GM12801 (cell line): ENCODE results near the gene PDZD2.

Source experiments
- TF ChIP-seq, protein P1 (sequence below): IDR thresholded peaks from one replicate; pipeline ENCODE4 v1.5.1; 2011; ENCODE audit warnings: control low read depth; ENCODE audit not compliant: insufficient read length; ENCODE audit errors: extremely low read depth

Gene PDZD2

DNA sequence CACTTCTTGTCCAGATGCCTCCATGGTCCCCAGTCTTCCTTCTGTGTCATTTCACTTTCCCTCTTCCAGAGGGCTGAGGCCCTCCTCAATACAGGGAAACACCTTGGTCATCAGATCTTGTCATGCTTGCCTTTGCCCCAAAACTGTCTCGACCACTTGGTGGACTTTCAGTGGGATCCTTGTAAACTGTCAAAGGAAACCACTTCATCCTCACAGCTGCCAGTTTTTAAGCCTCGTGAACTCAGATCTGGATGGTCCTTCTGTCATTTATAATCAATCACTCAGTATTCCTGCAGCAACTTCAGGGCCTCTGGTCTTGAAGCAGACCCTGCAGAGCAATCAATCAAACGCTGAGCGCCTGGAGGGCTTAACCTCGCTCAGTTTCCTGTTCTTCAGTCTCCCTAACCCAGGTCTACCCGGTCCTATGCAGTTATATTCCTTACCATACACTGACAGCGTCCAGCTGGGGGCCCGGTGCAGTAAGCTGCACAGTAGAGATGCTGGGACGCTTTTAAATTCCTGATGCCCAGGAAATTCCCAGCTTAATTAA lies 460.6 kb downstream of the PDZD2 start:
- TF ChIP-seq, protein P1, sequence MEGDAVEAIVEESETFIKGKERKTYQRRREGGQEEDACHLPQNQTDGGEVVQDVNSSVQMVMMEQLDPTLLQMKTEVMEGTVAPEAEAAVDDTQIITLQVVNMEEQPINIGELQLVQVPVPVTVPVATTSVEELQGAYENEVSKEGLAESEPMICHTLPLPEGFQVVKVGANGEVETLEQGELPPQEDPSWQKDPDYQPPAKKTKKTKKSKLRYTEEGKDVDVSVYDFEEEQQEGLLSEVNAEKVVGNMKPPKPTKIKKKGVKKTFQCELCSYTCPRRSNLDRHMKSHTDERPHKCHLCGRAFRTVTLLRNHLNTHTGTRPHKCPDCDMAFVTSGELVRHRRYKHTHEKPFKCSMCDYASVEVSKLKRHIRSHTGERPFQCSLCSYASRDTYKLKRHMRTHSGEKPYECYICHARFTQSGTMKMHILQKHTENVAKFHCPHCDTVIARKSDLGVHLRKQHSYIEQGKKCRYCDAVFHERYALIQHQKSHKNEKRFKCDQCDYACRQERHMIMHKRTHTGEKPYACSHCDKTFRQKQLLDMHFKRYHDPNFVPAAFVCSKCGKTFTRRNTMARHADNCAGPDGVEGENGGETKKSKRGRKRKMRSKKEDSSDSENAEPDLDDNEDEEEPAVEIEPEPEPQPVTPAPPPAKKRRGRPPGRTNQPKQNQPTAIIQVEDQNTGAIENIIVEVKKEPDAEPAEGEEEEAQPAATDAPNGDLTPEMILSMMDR = no peak

DNA sequence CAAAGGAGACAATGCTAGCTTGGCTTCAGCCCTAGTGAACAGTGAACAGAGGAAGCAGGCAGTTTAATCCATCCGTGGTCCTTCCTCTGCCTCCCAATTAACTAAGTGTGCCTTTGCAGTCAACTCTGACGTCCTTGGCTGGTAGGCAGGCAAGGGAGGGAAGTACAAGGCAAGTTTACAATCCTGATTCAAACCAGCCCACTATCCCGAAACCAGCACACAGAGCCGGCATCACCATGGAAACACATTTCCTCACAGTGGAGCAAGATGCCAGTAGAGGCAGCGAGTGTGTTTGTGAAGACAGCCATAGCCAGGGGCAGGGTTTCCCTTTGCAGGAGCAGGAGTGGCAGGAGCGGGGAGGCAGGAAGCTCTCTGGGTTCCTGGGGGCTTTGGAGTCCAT lies 461.3 kb downstream of the PDZD2 start:
- TF ChIP-seq, protein P1 = no peak

DNA sequence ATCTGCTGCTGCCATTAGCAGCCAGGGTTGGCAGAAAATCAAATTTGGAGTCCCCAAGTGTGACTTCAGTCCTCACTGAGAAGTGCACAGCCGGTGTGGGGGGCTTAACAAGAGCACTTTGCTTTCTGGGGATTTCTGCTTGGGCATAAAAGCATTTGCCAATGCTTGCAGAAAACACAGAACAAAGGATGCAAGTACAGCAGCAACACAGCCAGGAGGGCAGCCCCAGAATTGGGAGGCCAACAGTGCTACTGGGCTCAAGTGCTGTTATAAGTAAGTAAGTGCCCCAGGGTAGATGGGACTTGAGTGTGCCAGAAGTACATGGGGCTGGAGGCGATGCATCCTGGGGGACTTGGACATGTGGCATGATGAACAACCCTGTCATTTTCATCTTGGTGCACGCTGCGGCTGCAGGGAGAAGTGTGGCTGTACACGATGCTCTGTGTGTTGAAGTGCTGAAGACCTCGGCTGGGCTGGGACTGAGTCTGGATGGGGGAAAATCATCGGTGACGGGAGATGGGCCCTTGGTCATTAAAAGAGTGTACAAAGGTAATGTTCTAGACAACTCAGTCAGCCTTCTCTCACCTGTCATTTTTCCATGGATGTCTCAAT lies 461.9 kb downstream of the PDZD2 start:
- TF ChIP-seq, protein P1 = no peak

DNA sequence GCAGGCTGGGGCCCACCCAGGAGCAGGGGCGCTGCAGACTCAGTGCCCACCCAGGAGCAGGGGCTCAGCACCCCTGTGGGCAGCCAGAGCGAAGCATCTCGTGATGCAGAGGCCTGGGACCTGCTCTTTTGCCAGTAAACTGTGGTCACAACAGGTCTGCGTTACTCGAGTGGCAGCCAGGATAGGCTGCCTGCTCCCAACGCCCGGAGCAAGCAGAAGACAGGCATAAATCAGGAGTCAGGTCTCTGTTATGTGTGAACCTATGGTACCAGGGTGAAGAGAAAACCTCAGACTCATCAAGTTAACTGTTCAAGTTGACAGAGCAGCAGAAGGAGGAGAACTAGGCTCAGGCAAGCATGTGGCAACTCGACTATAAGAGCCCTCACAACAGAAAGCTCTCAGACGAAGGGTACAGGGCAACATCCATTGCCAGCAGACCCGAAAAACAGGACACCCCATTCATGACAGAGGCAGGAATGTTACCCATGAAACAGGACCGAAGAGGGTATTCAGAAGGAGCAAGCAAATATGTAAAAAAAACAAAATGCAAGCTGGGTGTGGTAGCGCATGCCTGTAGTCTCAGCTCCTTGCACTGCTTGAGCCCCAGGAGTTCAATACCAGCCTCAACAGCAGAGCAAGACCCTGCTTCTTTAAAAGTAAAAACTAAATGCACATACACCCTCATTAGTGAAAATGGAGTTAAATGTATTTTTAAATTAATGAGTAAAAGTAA lies 463.5 kb downstream of the PDZD2 start:
- TF ChIP-seq, protein P1 = no peak

DNA sequence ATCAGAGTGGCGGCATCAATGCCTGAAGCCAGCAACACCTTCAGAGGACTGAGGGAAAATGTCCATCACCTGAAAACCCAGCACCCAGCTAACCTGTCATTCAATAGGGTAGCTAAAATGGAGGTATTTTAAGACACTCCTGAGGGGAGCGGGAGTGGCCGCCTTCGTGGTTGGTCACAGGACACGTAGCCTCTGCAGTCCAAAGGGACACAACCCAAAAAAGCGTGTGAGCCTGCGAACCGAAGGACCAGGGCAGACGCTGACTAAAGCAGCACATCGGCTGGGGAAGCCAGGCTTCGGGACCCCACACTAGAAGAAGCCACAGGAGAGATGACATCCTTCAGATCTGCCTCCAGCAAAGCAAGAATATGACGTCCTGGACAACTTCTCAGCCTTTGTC lies 464.6 kb downstream of the PDZD2 start:
- TF ChIP-seq, protein P1 = no peak

DNA sequence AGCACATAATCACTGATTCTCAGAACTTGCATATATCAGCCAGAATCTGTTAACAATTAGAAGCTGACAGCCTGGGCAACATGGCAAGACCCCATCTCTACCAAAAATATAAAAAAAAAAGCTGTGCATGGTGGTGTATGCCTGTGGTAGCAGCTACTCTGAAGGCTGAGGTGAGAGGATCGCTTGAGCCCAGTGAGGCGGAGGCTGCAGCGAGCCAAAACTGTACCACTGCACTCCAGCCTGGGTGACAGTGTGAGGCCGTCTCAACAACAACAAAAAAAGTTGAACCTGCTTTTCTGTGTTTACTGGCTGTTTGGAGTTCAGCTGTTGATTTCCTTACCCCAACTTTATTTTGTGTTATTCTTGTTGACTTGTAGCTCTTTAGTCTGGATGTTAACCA lies 468.4 kb downstream of the PDZD2 start:
- TF ChIP-seq, protein P1 = no peak

DNA sequence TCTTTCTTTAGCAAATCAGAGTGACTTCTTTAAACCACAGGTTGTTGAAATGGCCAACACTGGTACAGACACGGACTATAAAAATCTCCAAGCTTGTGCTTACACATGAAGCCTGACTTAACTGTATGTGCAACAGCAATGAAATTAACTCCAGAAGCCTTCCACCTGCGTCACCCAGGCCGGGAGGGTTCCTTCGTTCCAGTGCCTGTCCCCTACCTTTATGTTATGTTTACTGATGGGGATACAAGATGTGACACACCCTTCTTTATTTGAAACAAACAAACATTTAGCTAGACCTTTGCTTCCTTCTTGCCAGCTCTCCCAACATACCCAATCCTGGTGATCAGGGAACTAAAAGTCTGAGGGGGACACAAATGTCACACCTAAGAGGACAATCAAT lies 469.2 kb downstream of the PDZD2 start:
- TF ChIP-seq, protein P1 = no peak
